GM19238 (cell line): ENCODE data around the gene MRPL2.
"Not testable (repeated sequence)": the region's sequence is repeated elsewhere in the genome, so short reads cannot be mapped to it uniquely, and the experiment has no call there.

Source experiments
- DNase-seq: peaks from one replicate; pipeline ENCODE4 v3.0.0; 2011; ENCODE audit warnings: low spot score; ENCODE audit not compliant: insufficient read length

Gene MRPL2

DNA sequence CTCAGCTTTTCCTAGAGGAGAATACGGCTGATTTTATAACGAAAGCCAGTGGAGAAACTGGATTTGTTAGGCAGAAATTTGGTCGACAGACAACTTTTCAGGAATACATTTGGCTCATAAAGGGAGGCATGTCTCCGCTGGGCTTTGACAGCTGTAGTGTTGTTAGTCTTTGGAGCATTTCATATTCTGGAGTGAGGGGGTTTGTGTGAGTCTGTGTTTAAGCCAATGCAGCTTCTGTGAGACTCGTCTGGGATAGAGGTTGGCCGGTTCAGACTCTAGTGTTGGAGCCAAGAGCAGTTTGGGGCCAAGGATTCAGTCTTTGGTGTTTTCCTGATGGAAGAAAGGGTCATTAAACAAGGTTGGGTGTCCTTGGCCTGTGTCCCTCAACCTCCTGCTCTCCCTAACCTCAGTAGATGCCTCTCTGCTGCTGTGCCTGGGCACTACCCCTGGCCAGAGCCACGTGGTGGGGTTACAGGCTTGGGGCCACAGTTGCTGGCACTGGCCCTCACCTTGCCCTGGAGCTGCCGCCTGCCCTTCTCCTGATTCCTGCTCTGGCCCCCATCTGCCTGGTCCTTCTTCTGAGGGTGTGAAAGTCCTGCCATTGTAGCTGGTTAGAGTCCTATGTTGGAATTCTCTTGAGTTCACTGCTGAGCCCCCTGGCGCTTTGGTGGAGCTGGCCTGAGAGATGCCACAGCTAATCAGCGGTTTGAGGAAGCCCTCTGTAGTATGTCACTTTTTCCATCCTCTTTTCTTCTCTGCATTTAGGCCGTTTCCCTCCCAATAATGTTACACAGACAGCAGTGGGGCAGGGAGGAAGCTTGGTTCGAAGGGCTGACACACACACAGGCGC, 23.8 kb upstream of the MRPL2 start:
- no peak for DNase-seq

DNA sequence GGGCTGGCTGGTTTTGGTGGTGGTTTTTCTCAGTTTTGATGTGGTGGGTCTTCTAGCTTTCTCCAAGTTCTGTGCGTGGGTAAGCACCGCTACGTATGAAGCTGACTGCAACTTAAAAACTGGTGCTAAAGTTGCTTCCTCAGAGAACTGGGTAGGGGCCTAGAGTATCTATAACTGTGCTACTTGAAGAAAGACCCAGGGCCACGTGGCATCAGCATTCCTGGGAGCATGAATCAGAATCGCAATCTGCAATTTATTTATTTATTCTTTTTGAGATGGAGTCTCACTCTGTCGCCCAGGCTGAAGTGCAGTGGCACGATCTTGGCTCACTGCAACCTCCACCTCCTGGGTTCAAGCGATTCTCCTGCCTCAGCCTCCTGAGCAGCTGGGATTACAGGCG, 22.7 kb upstream of the MRPL2 start:
- DNase-seq = not testable (repeated sequence)

DNA sequence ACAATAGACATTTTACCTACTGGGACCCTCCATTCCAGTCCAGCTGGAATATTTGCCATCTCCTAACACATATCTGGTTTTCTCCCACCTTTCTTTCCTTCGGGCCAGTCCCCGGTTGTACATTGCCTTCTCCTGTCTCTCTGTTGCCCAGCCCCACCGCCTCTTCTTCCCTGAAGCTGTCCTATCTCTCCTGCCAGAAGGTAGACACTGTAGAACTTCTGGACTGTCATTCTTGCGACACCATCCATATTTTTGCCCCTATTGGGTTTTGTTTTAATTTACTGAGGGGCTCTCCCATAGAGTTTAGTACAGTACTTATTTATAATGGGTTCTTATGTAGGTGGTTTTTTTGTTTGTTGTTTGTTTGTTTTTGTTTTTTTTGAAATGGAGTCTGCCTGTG, 21.8 kb upstream of the MRPL2 start:
- no peak for DNase-seq

DNA sequence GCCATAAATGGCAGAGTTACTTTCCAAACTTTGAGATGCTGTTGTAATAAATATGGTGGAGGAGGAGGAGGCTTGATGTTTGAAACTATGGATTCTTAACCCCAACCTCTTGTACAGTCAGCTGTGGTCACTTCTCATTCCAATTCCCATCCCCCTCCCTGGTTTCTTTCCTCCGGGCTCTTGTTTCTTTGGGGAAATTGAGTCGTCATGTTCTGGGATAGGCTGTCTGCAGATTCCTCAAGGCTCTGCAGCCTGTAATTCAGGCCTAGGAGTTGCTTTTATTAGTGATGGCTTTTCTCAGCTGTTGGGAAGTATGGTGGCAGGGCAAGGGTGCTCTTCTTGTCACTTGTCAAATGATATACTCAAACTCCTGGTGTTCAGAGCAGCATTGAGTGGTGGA, 19.5 kb upstream of the MRPL2 start:
- DNase-seq = no peak

DNA sequence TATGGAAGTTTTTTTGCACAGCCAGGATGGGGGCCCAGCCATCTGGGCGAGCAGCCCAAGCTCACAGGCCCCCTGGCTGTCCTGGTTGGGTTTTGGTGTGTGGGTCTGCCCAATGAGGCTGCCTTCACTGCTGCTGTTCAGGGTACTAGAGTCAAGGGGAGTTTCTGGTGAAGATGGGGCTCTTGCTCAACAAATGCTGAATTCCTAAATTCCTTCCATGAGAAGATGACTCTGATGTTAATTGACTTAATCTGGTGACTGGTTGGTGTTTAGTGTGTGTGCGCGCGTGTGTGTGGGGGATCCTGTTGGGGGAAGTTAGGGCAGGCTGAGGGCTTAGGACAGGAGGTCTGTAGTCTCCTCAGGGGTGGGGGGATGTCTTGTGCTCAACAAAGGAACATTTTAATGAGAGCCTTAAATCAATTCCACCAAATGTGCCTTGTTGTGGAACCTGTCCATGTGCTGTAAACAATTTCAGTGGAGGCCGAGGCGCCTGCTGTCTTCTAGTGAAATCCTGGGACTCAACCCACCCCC, 18.8 kb upstream of the MRPL2 start:
- no peak for DNase-seq

DNA sequence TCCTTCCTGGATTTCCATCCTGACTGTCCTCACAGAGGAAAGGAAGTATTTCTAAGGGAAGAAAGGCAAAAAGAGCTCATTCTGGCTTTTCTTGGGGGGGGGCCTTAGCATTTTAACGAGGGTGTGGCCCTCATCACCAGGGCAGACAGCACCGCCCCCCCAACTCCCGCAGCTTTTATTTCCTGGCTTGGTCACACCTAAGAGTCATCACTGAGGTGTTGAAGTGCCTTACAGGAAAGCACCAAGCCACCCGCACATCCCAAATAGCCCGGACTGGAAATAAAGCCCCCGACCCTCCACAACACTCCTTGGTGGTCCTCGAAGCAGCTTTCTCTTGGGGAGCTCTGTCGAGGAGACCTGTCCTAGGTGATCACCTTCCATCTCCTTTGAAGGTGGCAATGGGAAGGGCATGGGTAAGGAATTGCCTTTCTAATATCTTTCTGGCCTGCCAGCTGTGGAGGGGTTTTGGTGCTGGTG, 18.1 kb upstream of the MRPL2 start:
- no peak for DNase-seq

DNA sequence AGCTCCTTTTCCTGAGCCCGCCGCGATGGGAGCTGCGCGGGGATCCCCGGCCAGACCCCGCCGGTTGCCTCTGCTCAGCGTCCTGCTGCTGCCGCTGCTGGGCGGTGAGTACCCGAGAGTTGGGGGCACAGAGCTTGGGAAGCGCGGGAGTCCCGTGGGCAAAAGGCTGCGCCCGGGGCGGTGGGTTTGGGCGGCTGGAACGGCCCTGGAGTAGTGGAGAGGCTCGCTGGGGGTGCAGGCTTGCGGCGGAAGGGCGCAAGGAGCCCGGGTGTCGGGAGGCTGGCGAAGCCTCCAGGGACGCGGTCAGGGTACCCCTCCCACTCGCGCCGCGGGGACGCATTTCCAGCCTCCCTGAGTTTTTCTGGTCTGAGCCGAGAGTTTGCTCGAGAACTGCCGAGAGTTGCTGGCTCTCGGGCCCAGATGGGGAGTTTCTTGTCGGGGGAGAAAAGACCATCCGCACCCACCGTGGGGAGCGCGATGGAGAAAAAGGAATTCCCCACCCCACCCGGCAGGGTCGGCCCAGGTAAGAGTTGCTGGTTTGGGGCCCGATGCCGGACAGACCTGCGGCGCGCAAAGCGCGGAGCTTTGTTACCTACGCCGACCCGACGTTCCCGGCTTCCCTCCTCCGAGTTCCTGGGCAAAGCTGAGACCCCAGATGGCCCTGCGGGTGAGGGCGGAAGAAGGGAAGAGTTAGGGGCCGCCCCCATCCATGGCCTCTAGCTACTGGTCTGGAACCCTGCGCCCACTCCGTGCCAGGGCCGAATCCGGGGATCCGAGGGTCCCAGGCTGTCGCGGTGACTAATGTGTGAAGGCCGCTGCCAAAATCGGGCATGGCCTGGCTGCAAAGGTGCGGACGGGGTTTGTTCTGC, 17.5 kb upstream of the MRPL2 start:
- DNase-seq = no peak

DNA sequence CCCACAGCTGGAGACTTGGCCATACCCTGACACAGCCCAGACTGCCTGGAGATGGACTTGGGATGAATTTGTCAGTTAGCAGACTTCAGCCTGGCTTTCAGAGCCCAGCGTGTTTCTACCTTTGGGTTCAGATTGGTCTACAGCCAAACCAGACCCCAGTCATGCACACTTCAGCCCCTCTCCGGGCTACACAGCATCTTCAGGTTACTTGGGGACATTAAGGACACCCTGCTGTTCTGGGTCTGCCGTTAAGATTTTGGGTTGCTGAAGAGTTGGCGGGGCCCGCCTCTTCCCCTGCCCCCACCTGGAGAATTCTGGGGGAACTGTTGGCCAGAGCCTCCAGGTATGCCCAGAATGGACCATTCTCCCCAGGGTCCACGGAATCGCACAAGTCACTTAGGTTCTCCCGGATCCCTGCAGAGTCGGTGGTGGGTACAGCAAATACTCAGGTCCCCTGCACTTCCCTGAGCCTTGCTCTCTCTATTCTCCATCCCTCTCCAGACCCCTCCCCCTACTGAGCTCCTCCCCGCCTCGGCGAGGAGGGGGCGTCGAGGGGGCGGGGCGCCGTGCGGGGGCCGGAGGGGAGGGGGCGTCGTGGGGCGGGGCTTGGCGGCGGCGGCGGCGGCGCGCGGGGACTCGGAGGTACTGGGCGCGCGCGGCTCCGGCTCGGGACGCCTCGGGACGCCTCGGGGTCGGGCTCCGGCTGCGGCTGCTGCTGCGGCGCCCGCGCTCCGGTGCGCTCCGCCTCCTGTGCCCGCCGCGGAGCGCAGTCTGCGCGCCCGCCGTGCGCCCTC, 16.6 kb upstream of the MRPL2 start, which contains the start of gene PTK7:
Gene PTK7, plus strand, starts transcription at position 645 of the 794 bp plus-strand sequence. CDS start 175 bp downstream, outside the sequence.
- no peak for DNase-seq

DNA sequence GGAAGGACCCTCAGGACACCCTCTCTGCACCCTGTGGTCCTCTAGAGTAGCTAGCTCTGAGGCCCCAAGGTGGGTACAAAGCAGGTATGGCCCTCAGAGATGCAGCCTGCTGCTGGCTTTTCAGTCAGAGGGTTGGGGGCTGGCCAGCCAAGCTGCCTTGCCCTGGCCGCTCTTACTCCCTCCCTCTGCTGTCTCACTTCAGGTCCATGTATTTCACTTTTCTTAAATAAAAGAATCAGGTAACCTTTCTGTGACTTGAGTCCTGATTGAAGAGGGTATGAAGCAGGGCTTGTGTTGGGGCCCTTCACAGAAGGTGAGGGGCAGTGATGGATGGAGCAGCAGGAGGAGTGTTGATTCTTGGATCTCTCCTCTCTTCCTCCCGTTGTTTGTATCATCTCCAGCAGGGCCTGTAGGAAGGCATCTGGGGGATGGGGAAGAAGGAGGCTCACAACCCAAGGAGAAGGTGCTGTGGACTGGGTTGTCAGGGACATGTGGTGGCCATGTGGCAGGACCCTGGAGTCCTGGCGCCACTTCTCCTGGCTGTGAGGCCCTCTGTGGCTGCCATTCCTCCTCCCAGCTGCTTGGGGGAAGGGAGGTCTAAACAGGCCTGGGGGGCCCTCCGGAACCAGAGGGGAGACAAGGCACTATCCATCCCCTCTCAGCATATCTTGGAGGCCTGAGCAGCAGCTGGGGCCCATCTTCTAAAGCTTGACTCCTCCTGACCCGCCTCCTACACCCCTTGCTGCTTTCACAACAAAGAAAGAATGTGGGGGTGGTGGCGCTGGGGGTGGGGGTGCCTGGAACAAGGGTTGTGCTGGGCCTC, 15.8 kb upstream of the MRPL2 start:
- no peak for DNase-seq

DNA sequence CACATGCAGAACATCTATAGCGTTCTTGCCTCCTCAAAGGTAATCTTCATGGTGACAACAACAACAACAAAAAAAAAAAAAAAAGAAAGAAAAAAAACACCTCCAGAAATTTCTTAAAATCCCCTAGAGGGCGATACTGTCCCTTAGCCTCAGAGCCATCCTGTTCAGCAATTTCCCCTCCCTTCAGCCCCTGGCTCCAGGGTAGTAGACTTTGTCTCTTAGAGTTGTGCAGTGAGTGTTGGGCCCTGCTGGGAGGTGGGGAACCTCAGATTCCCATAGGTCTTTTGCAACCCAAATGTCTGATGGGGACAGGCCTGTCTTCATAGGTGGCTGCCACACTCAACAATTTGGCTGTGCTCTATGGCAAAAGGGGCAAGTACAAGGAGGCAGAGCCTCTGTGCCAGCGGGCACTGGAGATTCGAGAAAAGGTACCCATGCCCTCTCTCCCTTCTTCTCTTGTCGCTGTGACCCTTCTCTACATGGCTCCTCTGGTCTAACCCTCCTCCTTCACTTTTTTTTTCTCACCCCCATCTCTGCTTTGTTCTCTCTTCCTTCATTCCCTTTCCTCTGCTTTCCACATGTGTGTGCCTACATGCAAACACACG, 10.9 kb upstream of the MRPL2 start:
- DNase-seq = peak; percentile 66

DNA sequence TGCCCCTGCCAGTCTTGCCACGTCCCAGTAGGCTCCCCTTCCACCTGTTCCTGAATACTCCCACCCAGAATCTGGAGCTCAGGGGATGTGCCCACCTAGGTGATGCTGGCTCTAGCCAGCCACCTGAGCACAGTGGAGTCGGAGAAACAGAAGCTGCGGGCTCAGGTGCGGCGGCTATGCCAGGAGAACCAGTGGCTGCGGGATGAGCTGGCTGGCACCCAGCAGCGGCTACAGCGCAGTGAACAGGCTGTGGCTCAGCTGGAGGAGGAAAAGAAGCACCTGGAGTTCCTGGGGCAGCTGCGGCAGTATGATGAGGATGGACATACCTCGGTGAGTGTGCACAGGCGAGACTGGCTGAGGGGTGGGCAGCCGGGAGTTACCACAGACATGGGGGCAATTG, 3.6 kb upstream of the MRPL2 start:
- no peak for DNase-seq

DNA sequence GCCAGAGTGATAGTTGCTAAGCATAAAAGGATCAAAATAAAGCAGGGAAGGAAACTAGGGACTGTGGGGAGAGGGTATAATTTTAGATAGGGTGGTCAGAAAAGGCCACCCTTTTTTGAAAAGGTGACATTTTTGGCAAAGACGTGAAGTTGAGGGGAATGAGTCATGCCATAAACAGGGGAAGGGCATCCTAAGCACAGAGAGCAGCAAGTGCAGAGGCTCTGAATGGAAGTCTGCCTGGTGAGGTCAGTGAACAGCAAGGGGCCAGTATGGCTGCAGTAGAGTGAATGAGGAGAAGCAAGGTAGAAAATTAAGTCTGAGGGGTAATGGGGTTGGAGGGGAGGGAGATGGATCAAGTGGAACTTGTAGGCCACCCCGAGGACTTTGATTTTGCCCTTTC, 2.6 kb upstream of the MRPL2 start:
- DNase-seq = no peak

DNA sequence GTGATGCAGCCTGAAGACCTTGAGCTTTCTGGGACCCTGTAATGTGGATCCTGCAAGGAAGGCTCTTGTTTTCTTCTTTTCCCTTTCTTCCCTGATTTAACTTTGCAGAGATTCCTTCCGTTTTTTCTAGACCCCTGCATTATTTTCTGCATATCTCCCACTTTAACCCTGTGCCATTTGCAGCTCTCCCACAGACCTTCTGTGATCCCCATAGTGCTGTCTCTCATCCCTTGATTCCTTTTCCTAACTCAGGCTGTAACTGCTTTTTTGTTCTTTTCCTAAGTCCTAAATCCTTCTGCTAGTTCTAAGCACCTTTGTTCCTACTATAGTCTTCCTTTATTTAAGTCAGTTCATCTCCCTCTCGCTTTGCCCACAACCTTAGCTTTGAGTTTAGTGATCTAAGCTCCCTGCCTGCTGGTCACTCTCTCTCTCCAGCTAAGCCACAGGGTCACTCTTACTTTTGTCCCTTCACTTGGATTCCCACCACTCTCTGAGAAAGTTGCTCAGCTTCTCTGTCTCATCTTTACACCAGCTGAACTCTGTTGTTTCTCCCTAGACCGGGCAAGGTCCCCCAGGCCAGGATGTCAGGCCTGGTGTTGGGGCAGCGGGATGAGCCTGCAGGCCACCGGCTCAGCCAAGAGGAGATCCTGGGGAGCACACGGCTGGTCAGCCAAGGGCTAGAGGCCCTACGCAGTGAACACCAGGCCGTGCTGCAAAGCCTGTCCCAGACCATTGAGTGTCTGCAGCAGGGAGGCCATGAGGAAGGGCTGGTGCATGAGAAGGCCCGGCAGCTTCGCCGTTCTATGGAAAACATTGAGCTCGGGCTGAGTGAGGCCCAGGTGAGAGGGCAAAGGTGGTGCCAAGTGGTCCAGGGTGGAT, 1.8 kb upstream of the MRPL2 start:
- no peak for DNase-seq

DNA sequence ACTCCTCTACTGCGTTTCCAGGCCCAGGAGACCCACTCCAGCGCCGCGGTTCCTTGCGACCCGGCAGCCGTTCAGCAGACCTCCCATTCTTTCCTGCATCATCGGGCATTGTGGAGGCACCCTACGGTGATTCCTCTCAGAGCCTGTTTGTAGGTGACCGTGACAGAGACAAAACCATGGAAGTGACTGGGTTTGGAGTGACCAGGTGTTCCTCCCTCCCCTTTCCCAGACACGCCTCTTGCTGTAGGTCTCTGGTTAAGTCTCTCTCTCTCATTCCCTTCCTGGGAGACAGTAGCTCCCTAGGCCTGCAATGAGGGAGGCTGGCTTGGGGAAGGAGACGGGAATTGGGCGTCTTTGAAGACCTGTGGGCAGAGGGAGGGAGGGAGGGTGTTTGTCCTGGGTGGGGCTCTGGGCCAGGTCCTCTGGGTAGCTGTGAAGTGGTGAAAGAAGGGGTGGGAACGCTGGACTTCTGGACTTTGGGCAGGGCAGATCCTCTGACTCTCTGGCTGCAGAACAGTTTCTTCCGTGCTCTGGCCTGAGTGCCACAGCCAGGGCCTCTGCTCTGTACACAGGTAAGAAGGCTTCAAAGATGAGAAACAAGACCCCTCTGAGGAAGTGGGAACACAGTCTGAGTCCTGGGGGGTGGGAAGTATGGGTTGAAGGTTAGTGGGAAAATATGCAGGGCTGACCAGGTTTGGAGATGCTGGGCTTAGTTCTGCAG, 960 bp upstream of the MRPL2 start:
- no peak for DNase-seq

DNA sequence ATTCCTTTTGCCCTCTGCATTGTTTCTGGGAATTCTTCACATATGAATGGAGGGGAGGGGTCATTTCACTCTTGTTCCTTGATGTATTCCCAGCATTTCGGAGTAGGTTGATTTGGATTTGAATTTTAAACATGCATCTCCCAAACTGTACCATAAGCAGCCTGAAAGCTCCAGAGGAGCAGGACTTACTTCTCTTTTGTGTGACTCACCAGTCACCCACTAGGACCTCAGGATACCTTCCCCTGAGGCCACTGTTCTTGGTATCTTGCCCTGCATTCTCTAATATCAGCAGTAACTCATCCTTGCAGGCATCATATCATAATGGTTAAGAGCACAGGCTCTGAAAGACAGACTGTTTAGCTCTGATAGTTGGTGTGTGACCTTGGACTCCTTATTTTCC, 703 bp downstream of the MRPL2 start:
- DNase-seq = no peak

DNA sequence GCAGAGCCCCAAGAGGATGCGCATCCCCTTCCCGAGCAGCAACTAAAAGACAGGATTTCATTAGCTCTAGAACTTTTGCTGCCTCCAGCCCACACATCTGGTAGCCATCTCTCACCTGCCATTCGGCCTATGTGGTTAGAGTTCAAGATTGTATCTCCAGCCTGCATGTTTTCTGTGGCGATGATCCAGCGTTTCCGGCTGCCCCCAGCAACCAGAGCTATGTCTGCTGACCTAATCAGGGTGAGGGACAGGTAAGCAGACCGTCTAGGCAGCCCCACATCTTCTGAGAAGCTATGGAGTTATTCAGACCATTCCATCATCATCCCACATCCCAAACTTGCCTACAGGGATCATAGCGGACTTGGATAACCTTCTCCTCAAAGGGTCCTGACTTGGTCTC, 3.3 kb downstream of the MRPL2 start:
- DNase-seq = no peak

DNA sequence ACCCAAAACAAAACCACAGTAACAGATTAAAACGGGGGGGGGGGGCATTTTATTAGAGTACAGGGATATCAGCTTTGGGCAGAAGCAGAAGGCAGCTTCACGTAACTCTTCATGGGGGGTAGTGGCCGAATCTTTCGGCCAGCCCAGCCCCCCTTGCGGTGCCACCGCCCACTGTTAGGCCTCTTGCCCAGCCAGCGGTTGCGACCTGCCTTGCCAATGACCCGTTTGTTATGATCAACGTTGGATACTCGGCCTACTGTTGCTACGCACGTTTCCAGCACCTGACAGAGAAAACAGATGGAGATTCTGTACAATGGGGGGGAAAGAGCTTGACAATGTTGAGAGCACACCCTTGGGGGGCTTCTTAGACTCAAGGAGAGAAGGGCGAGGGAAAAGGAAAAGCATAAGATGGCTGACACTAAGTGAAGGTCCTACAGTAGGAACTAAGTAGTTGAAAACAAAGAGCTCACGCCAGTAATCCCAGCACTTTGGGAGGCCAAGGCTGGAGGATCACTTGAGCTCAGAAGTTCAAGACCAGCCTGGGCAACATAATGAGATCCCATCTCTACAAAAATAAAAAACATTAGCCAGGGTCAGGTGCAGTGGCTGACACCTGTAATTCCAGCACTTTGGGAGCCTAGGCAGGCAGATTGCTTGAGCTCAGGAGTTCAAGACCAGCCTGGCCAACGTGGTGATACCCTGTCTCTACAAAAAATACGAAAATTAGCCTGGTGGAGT, 4.9 kb downstream of the MRPL2 start:
- DNase-seq = no peak
